ENCODE measurements around the gene FZD10.

The FZD10 gene, protein sequence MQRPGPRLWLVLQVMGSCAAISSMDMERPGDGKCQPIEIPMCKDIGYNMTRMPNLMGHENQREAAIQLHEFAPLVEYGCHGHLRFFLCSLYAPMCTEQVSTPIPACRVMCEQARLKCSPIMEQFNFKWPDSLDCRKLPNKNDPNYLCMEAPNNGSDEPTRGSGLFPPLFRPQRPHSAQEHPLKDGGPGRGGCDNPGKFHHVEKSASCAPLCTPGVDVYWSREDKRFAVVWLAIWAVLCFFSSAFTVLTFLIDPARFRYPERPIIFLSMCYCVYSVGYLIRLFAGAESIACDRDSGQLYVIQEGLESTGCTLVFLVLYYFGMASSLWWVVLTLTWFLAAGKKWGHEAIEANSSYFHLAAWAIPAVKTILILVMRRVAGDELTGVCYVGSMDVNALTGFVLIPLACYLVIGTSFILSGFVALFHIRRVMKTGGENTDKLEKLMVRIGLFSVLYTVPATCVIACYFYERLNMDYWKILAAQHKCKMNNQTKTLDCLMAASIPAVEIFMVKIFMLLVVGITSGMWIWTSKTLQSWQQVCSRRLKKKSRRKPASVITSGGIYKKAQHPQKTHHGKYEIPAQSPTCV

DNA sequence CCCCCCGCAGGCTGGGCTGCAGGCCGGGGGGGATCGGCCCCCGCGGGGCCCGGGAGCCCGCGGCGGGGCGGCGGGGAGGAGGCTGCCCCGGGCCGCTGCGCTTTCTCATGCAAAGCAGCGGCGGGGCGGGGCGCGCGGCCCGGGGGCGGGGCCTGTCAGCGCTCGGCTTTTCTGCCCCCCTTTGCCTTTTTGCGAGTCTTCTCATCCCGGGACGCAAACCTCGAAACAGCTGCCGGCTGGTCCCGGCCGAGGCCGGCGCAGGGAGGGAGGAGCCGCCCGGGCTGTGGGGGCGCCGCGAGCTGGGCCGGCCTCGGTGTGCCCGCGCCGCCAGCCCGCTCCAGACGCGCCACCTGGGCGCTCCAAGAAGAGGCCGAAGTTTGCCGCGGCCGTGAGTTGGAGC, at the start of gene FZD10:
Gene FZD10 (plus strand): TSS at position 198 of the 400 bp plus-strand sequence. CDS start 479 bp downstream, outside the sequence.
- TF ChIP-seq, protein P1, sequence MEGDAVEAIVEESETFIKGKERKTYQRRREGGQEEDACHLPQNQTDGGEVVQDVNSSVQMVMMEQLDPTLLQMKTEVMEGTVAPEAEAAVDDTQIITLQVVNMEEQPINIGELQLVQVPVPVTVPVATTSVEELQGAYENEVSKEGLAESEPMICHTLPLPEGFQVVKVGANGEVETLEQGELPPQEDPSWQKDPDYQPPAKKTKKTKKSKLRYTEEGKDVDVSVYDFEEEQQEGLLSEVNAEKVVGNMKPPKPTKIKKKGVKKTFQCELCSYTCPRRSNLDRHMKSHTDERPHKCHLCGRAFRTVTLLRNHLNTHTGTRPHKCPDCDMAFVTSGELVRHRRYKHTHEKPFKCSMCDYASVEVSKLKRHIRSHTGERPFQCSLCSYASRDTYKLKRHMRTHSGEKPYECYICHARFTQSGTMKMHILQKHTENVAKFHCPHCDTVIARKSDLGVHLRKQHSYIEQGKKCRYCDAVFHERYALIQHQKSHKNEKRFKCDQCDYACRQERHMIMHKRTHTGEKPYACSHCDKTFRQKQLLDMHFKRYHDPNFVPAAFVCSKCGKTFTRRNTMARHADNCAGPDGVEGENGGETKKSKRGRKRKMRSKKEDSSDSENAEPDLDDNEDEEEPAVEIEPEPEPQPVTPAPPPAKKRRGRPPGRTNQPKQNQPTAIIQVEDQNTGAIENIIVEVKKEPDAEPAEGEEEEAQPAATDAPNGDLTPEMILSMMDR (conservative IDR thresholded peaks at IDR 0.05): peak; percentile 11; the same call in 1 of the 2 replicates
- peak within 1 kb of the TSS; percentile 87 for H3K27ac ChIP-seq

DNA sequence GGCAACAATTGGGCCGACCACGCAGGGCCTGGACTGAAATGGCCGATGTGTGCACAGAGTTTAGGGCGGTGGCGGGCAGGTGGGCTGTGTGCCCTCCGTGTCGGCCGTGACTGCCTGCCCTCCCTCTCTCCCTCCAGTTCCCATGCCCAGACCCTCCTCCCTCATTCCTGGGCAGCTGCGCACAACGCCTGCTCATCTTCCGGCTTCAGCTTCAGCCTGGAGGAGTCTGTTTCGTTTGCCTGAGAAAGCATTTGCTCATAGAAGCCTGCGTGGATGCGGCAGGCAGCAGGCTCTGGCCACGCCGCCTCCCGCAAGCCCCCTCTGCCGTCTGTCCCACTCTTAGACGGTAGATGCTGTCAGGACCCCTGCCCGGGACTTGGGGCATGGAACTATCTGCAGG, 47.3 kb upstream of the FZD10 start:
- TF ChIP-seq, protein P1 (conservative IDR thresholded peaks at IDR 0.05): no peak
- H3K27ac ChIP-seq: no peak overlapping the region

DNA sequence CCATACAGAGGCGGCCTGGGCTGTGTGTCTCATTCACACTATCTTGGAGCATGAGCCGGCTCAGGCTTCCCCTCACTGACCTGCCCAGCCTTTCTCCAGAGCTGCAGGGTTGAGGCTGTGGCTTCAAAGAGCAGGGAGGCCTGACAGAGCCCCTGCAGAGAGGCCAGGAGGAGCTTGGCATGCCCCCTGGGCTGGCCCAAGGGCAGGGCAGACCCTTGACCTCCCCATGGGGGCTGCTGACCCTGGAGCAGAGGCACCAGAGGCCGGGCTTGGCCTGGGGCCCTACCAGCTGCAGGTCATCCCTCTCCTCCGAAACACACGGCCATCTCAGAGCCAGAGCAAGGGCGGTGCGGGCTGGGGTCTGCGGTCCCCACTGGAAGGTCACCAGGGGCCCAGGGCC, 46.6 kb upstream of the FZD10 start:
- no peak overlapping the region for H3K27ac ChIP-seq
- TF ChIP-seq, protein P1 (conservative IDR thresholded peaks at IDR 0.05): no peak

DNA sequence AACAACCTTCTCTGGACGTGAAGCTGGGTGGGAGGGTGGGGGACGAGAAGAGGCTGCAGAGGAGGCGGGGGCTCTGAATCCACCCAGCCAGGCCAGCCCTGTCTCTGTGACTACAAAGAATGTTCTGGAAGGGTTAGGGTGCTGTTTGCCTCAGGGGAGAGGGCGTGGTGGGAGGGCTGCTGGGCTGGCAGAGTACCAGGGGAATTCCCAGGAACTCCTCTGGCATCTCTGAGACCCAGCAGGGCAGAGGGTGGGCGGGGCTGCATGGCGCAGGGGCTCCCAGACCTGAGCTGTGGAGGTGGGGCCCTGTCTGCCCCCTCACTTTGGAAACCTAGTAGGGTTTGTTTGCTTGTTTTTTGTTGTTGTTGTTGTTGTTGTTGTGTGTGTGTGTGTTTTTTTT, 45.5 kb upstream of the FZD10 start:
- no peak overlapping the region for H3K27ac ChIP-seq
- TF ChIP-seq, protein P1 (conservative IDR thresholded peaks at IDR 0.05): no peak

DNA sequence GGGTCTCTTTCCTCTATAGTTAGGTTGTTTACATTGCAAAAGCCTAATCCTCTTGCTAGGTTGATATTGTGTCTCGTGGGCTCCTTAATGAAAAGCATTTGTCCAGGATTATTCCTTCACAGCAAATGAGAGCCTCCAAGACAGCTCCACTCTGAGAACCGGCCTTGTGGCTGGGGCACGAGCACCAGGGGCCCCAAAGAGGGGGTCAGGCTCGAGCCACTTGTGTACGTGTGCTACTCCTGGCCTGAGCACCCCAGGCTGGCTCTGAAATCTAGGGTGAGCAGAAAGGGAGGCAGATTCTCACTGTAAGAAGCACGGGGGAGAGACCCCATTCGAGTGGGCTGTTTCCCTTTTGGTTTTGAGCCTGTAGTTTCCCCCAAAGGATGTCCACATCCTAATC, 45.0 kb upstream of the FZD10 start:
- H3K27ac ChIP-seq: no peak overlapping the region
- TF ChIP-seq, protein P1 (conservative IDR thresholded peaks at IDR 0.05): no peak

DNA sequence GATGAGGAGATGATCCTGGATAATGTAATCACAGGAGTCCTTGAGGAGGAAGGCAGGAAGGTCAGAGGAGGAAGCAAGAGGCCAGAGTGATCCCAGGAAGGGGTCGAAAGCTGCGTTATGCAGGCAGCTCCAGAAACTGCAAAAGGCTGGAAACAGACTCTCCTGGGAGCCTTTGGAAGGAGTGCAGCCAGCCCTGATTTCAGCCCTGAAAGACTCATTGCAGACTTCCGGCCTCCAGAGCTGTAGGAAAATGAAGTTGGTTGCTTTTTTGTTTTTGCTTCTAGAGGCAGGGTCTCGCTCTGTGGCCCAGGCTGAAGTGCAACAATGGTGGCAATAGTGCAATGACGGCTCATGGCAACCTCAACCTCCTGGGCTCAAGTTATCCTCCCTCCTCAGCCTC, 44.6 kb upstream of the FZD10 start:
- TF ChIP-seq, protein P1 (conservative IDR thresholded peaks at IDR 0.05): no peak

DNA sequence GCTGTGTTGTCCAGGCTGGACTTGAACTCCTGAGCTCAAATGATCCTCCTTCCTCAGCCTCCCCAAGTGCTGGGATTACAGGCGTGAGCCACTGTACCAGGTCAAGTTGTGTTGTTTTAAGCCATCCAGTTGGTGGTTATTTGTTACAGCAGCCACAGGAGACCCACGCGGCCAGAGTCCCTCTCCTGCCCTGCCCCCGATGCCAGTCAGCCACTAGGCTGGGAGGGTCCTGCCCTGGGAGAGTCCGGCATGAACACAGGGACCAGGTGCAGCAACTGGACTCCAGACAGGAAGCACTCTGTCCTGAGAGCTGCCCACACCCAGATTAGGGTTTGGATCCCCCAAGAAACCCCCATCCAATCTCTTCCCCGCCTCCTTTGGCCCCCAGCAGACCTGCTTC, 44.1 kb upstream of the FZD10 start:
- no peak overlapping the region for H3K27ac ChIP-seq
- TF ChIP-seq, protein P1 (conservative IDR thresholded peaks at IDR 0.05): no peak

More for the DNA sequence above, 44.6 kb upstream of the FZD10 start:
- H3K27ac ChIP-seq: no peak overlapping the region

Measured in VCaP (cell line).